A549 (cell line): ENCODE results near the gene PHEX.

Experiments used
- CTCF ChIP-seq: fragments of >200 bp; sonication (Bioruptor Twin); formaldehyde crosslinking; IDR thresholded peaks from 3 replicates; pipeline ENCODE4 v1.5.1; 2016
- EP300 ChIP-seq, 2 experiments: fragments of >200 bp; sonication (Bioruptor Twin); formaldehyde crosslinking; IDR thresholded peaks; 2 replicates in 1 of 2; 3 replicates in 1 of 2; pipeline ENCODE4 v1.6.1; 2016 to 2017
- HOXB13 ChIP-seq: fragments of 250-450 bp; sonication (Bioruptor Pico); IDR thresholded peaks from 2 replicates; pipeline ENCODE4 v1.5.0; 2020; ENCODE audit warnings: low read depth, mild to moderate bottlenecking, moderate library complexity
- POLR2A ChIP-seq: IDR thresholded peaks from 2 replicates; pipeline ENCODE4 v1.6.1; 2012; ENCODE audit warnings: mild to moderate bottlenecking, low read length
- REST ChIP-seq: fragments of 200-600 bp; sonication (generic); IDR thresholded peaks from 2 replicates; pipeline ENCODE4 v1.6.1; 2016; ENCODE audit warnings: antibody characterized with exemption, mild to moderate bottlenecking, moderate library complexity
- RFX5 ChIP-seq: fragments of 450-650 bp; IDR thresholded peaks from 2 replicates; pipeline ENCODE4 v1.7.1; 2014; ENCODE audit warnings: antibody characterized with exemption, mild to moderate bottlenecking, moderate library complexity
- SMC3 ChIP-seq: fragments of >200 bp; sonication (Bioruptor Twin); formaldehyde crosslinking; IDR thresholded peaks from 3 replicates; pipeline ENCODE4 v1.6.1; 2018; ENCODE audit warnings: inconsistent platforms
- SREBF2 ChIP-seq: fragments of 450-650 bp; IDR thresholded peaks from 2 replicates; pipeline ENCODE4 v1.6.1; 2014; ENCODE audit warnings: mild to moderate bottlenecking, moderate library complexity
- USF2 ChIP-seq: fragments of 450-650 bp; IDR thresholded peaks from 2 replicates; pipeline ENCODE4 v1.6.1; 2014; ENCODE audit warnings: antibody characterized with exemption

- no peak for TF ChIP-seq CTCF
- TF ChIP-seq REST: no peak
- no peak for TF ChIP-seq EP300 (IDR thresholded peaks at IDR 0.05)
- no peak for TF ChIP-seq HOXB13 (CRISPR knock-in tag)
- no peak for TF ChIP-seq SREBF2
- no peak for TF ChIP-seq SMC3
- TF ChIP-seq USF2: no peak
- no peak for TF ChIP-seq RFX5
- no peak for TF ChIP-seq POLR2A
These were observed 9.9 kb downstream of the PHEX start for GRCh38 chrX:22041907-22042530.
